PC-9 (cell line): ENCODE results near the gene JADE2. TPM values are rescaled to one million over a fixed set of nuclear protein-coding genes. Genes with fewer than 3 reads are reported as not detected.
"Not testable (repeated sequence)": the region's sequence is repeated elsewhere in the genome, so short reads cannot be mapped to it uniquely, and the experiment has no call there.

Experiments
- BruUV-seq: library from RNA; stranded (reverse); fragments of 400-500 nt; replicated peaks from 2 replicates; lab custom pipeline; 2021; lab: Mats Ljungman, UMichigan
- CTCF ChIA-PET: fragments of 300-600 bp; sonication (Branson Sonifier 250); formaldehyde crosslinking; loops from one replicate; lab custom pipeline; 2022; ENCODE audit warnings: antibody characterized with exemption; lab: Charles Lee
- POLR2A ChIA-PET: fragments of 300-600 bp; sonication (Branson Sonifier 250); formaldehyde crosslinking; loops from one replicate; lab custom pipeline; 2022; ENCODE audit warnings: antibody characterized with exemption; ENCODE audit not compliant: unreplicated experiment; lab: Charles Lee
- DNase-seq, 2 experiments: peaks; one replicate each; pipeline versions ENCODE4 v3.0.0 to v3.0.0-alpha.2; 2015 to 2022; ENCODE audit warnings: mixed read lengths in 1 of 2
- H2AFZ ChIP-seq: fragments of 200-600 bp; sonication (generic); 2 replicates; pipeline ENCODE4 v1.8.1; 2017; ENCODE audit warnings: antibody characterized with exemption
- H3F3A ChIP-seq: fragments of 200-600 bp; sonication (generic); 2 replicates; pipeline ENCODE4 v1.8.1; 2017; ENCODE audit warnings: antibody characterized with exemption, mild to moderate bottlenecking, low read depth; ENCODE audit not compliant: insufficient read depth
- H3K27ac ChIP-seq: fragments of 200-600 bp; sonication (generic); 2 replicates; pipeline ENCODE4 v1.6.1; 2016; ENCODE audit warnings: mixed run types
- H3K27me3 ChIP-seq: fragments of 200-600 bp; sonication (generic); 2 replicates; pipeline ENCODE4 v1.6.1; 2016; ENCODE audit warnings: low read depth, mixed run types; ENCODE audit not compliant: insufficient read depth
- H3K36me3 ChIP-seq: fragments of 200-600 bp; sonication (generic); 2 replicates; pipeline ENCODE4 v1.6.1; 2016; ENCODE audit warnings: low read depth, mixed run types
- H3K4me1 ChIP-seq: fragments of 200-600 bp; sonication (generic); replicated peaks from 2 replicates; pipeline ENCODE4 v1.6.1; 2016; ENCODE audit warnings: mixed run types; ENCODE audit not compliant: insufficient read depth
- H3K4me2 ChIP-seq: fragments of 200-600 bp; sonication (generic); 2 replicates; pipeline ENCODE4 v1.6.1; 2017; ENCODE audit warnings: mixed run types
- H3K4me3 ChIP-seq: fragments of 200-600 bp; sonication (generic); 2 replicates; pipeline ENCODE4 v1.6.1; 2016; ENCODE audit warnings: mixed run types
- H3K79me2 ChIP-seq: fragments of 200-600 bp; sonication (generic); 2 replicates; pipeline ENCODE4 v1.6.1; 2017; ENCODE audit warnings: low read depth, mixed run types
- H3K9me2 ChIP-seq: fragments of 200-600 bp; sonication (generic); 2 replicates; pipeline ENCODE4 v1.8.1; 2017; ENCODE audit warnings: mild to moderate bottlenecking; ENCODE audit not compliant: insufficient read depth
- H3K9me3 ChIP-seq: fragments of 200-600 bp; sonication (generic); 2 replicates; pipeline ENCODE4 v1.8.1; 2016; ENCODE audit warnings: low read depth; ENCODE audit not compliant: insufficient read depth
- H4K20me1 ChIP-seq: fragments of 200-600 bp; sonication (generic); 2 replicates; pipeline ENCODE4 v1.8.1; 2017; ENCODE audit not compliant: insufficient read depth
- EZH2 ChIP-seq: fragments of 200-600 bp; sonication (generic); IDR thresholded peaks from 2 replicates; pipeline ENCODE4 v1.8.0; 2017; ENCODE audit warnings: antibody characterized with exemption, low read depth
- intact Hi-C: fragments of 100-400 bp; cut with micrococcal nuclease; formaldehyde crosslinking; loops from one replicate; pipeline ENCODE4 v1.10.0; 2022; ENCODE audit not compliant: unreplicated experiment
- total RNA-seq: library from RNA; stranded (reverse); gene quantifications from 2 replicates; pipeline ENCODE4 v1.2.3, GENCODE V29; 2021
- TF ChIP-seq, protein P1 (sequence below): fragments of 200-600 bp; sonication (generic); conservative IDR thresholded peaks from 2 replicates; pipeline ENCODE4 v1.6.1; 2017; ENCODE audit warnings: mixed run types, antibody characterized with exemption, mild to moderate bottlenecking, moderate library complexity

The JADE2 gene
- total RNA-seq, 1 experiment from 2014 or later = 82.1 TPM

DNA sequence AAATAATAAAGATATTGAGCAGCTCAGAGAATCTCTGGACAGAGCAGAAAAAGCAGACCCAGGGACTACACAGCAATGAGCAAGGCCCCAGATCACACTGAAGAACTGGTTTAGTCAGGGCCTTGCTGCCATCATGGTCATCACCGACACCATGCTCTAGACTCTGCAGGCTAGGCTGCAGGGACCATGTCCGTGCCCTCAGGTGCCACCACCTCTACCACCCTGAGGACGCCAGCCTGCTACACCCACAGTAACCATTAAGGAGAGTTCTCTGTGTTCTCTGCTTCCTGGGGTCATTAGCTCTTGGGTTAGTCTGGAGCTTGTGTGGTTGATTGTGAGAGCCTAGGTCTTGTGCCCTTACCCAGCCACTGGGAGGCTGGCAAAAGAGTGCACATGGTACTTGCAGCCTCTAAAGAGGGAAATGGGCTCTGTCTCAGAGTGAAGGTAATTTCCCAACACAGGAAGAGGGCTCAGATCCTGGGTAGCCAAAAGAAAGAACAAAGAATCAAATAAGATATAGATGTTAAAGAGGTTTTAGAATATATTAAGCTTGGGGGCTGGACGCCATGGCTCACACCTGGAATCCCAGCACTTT is 31.9 kb upstream of the JADE2 start:
- no peaks in the 10 kb centered on the region for H3K4me1 ChIP-seq
- intact Hi-C loops = no loop called here
- ChIA-PET POLR2A (no interaction called here), CTCF (no interaction called here)
- DNase-seq = no peak
- no TSS peak for BruUV-seq
- H3K27ac ChIP-seq = no peak overlapping the region
- H3K36me3 ChIP-seq = no peaks in the 10 kb centered on the region
- H2AFZ ChIP-seq = no peak overlapping the region
- TF ChIP-seq, protein P1, sequence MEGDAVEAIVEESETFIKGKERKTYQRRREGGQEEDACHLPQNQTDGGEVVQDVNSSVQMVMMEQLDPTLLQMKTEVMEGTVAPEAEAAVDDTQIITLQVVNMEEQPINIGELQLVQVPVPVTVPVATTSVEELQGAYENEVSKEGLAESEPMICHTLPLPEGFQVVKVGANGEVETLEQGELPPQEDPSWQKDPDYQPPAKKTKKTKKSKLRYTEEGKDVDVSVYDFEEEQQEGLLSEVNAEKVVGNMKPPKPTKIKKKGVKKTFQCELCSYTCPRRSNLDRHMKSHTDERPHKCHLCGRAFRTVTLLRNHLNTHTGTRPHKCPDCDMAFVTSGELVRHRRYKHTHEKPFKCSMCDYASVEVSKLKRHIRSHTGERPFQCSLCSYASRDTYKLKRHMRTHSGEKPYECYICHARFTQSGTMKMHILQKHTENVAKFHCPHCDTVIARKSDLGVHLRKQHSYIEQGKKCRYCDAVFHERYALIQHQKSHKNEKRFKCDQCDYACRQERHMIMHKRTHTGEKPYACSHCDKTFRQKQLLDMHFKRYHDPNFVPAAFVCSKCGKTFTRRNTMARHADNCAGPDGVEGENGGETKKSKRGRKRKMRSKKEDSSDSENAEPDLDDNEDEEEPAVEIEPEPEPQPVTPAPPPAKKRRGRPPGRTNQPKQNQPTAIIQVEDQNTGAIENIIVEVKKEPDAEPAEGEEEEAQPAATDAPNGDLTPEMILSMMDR = no peak
- no peak for TF ChIP-seq EZH2
- no peaks in the 10 kb centered on the region for H4K20me1 ChIP-seq
- H3K9me3 ChIP-seq = no peaks in the 10 kb centered on the region
- H3K27me3 ChIP-seq = no peaks in the 10 kb centered on the region
- no peaks in the 10 kb centered on the region for H3K9me2 ChIP-seq
- no peak overlapping the region for H3K4me2 ChIP-seq
- H3K79me2 ChIP-seq = no peaks in the 10 kb centered on the region
- H3K4me3 ChIP-seq = no peak overlapping the region
- no peaks in the 10 kb centered on the region for H3F3A ChIP-seq

DNA sequence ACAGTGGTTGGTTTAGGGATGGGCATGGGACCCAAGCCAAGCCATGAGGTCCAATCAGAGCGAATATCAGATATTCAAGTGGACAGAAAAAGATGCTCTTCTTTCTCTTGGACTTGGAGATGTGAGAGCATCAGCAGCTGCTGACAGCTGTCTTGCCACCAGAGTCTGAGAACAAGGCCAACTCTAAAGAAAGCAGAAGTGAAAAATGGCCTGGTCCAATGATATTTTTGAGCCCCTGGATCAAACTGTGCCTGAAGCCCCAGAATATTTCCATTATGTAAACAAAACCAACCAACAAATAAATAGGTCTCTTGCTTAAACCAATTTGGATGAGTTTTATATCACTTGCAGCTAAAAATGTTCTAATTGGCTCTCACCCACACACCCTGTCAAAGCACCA is 30.7 kb upstream of the JADE2 start:
- TF ChIP-seq EZH2 = no peak
- TF ChIP-seq, protein P1 = no peak
- Histone ChIP-seq H3K4me3 (no peak overlapping the region), H3K36me3 (no peaks in the 10 kb centered on the region), H2AFZ (no peak overlapping the region), H3K4me2 (no peak overlapping the region), H3K9me2 (no peaks in the 10 kb centered on the region), H3K9me3 (no peaks in the 10 kb centered on the region), H3K79me2 (no peaks in the 10 kb centered on the region), H3K27ac (no peak overlapping the region), H4K20me1 (no peaks in the 10 kb centered on the region), H3F3A (no peaks in the 10 kb centered on the region), H3K27me3 (no peaks in the 10 kb centered on the region), H3K4me1 (no peaks in the 10 kb centered on the region)
- CTCF ChIA-PET = no interaction called here
- POLR2A ChIA-PET = no interaction called here
- no peak for DNase-seq
- no TSS peak for BruUV-seq
- intact Hi-C loops = no loop called here

DNA sequence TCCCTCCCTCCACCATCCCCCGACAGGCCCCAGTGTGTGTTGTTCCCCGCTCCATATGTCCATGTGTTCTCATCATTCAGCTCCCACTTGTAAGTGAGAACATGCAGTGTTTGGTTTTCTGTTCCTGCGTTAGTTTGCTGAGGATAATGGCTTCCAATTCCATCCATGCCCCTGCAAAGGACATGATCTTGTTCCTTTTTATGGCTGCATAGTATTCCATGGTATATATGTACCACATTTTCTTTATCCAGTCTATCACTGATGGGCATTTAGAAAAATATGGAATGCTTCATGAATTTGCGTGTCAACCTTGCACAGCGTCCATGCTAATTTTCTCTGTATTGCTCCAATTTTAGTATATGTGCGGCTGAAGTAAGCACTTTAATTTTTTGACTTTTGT is 25.6 kb upstream of the JADE2 start:
- BruUV-seq, H3K27ac ChIP-seq, H3K4me3 ChIP-seq, H3K36me3 ChIP-seq, POLR2A ChIA-PET, intact Hi-C loops, H3K9me2 ChIP-seq, H3K27me3 ChIP-seq, H3K4me2 ChIP-seq, H4K20me1 ChIP-seq, H2AFZ ChIP-seq, H3K9me3 ChIP-seq, H3K79me2 ChIP-seq, DNase-seq: not testable (repeated sequence)
- H3K4me1 ChIP-seq = peaks cover 37% of the 10 kb centered on the region
- CTCF ChIA-PET = interaction anchor here (0.6 kb wide), 1 partner anchor 1480 kb away, joined by 3 read pairs; no protein-coding TSS in a partner anchor
- H3F3A ChIP-seq = peaks cover 26% of the 10 kb centered on the region
